ENCODE data around the gene CLEC1B. TPM values are rescaled to one million over a fixed set of nuclear protein-coding genes. Genes with fewer than 3 reads are reported as not detected.
A peak's percentile ranks its signal among the peaks of the same experiment; 100 is the strongest.

The CLEC1B gene
- not detected for total RNA-seq

DNA sequence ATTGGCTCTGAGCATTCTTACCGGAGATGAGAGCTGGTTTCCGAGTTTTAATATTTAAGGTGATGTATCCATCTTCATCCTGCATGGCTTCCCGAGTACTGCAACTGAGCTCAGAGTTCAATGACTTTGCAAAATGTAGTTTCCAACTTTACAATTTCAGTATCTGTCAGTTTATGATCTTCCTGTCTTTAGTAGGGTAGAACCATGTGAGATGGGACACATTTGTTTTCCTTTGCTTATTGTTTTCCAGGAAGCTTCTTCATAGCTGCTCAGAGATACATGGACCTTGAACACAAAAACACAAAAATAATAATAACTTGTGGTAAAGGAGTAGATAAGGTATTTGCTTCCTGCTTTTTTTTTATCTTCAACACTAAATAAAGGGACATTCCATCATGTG is at the start of gene CLEC1B:
Gene CLEC1B (minus strand): TSS at position 106 of the 400 bp plus-strand sequence. CDS start 21 bp downstream, at position 85.
- Histone ChIP-seq H3K9me3 (no peaks in the 10 kb centered on the region), H3K27me3 (no peaks in the 10 kb centered on the region), H3K4me1 (no peaks in the 10 kb centered on the region), H3K4me3 (no peak within 1 kb of the TSS), H3K36me3 (no peaks in the 10 kb centered on the region), H3K27ac (no peak within 1 kb of the TSS)
- no peak for TF ChIP-seq POLR2AphosphoS5 (IDR thresholded peaks at IDR 0.05)
- TF ChIP-seq EP300 (IDR thresholded peaks at IDR 0.05; ENCODE audit: low read depth) = no peak
- no peak for TF ChIP-seq POLR2A (IDR thresholded peaks at IDR 0.05)
- TF ChIP-seq, protein P1, sequence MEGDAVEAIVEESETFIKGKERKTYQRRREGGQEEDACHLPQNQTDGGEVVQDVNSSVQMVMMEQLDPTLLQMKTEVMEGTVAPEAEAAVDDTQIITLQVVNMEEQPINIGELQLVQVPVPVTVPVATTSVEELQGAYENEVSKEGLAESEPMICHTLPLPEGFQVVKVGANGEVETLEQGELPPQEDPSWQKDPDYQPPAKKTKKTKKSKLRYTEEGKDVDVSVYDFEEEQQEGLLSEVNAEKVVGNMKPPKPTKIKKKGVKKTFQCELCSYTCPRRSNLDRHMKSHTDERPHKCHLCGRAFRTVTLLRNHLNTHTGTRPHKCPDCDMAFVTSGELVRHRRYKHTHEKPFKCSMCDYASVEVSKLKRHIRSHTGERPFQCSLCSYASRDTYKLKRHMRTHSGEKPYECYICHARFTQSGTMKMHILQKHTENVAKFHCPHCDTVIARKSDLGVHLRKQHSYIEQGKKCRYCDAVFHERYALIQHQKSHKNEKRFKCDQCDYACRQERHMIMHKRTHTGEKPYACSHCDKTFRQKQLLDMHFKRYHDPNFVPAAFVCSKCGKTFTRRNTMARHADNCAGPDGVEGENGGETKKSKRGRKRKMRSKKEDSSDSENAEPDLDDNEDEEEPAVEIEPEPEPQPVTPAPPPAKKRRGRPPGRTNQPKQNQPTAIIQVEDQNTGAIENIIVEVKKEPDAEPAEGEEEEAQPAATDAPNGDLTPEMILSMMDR (IDR thresholded peaks at IDR 0.05) = no peak
- no peak for DNase-seq
- in situ Hi-C loops (cut with MboI; ENCODE audit: low pct_ligation_motif_present in 1 of 4, low pct_unique_long_range_greater_than_20kb in 1 of 4, low sequenced_read_pairs in 3 of 4) (loop anchor here in 1 of 4 donors (5.0 kb wide), 1 partner anchor 38 kb away; no protein-coding TSS in a partner anchor), intact Hi-C loops (cut with DNase I; ENCODE audit: low total_unique reads) (no loop called here)
- 89 to 93% methylated on average over 3 of the region's 3 CpGs for WGBS, 2 donors (ENCODE audit: low coverage in 1 of 2)

DNA sequence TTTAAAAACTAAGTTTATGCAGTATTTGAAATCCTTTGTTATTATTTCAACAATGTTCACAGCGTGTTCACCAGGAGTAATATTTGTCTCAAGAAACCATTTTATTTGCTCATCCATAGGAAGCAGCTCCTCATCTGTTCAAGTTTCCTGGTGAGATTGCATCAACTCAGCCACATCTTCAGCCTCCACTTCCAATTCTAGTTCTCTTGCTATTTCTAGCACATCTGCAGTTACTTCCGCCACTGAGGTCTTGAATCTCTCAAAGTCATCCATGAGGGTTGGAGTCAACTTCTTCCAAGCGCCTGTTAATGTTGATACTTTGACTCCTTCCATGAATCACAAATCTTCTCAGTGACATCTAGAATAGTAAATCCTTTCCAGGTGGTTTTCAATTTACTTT is 49.6 kb upstream of the CLEC1B start:
- WGBS, 2 donors (ENCODE audit: low coverage in 1 of 2) = 68 to 81% methylated on average over 3 of the region's 3 CpGs
- TF ChIP-seq POLR2A (IDR thresholded peaks at IDR 0.05) (no peak), EP300 (IDR thresholded peaks at IDR 0.05; ENCODE audit: low read depth) (no peak), POLR2AphosphoS5 (IDR thresholded peaks at IDR 0.05) (no peak)
- TF ChIP-seq, protein P1 (IDR thresholded peaks at IDR 0.05) = no peak
- no peak for DNase-seq
- in situ Hi-C loops (cut with MboI; ENCODE audit: low pct_ligation_motif_present in 1 of 4, low pct_unique_long_range_greater_than_20kb in 1 of 4, low sequenced_read_pairs in 3 of 4) = loop anchor here in 1 of 4 donors (25.0 kb wide), 1 partner anchor 89 kb away; the partner anchor contains the start of gene CLEC7A
- no peaks in the 10 kb centered on the region for H3K36me3 ChIP-seq
- intact Hi-C loops (cut with DNase I; ENCODE audit: low total_unique reads) = no loop called here
- no peak overlapping the region for H3K27ac ChIP-seq
- no peaks in the 10 kb centered on the region for H3K9me3 ChIP-seq
- H3K27me3 ChIP-seq = no peaks in the 10 kb centered on the region
- H3K4me1 ChIP-seq = no peaks in the 10 kb centered on the region
- H3K4me3 ChIP-seq = no peak overlapping the region

DNA sequence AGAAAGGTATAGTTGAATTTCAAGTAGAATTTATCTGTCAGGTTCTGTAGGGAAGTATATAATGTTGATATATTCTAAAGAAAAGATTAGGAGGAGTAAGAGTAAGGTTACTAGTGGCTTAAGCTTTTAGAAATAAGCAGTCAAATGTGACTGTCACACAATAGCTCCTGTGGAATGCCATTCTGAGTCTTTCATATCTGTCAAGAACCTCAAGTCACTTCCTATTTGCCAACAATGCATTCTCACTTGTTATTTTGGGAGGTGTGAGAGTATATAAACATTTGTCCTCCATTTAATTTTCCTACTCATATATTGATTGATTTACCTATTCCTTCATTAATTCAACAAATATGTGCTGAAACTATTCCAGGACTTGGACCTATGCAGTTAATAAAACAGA is 43.2 kb upstream of the CLEC1B start:
- Histone ChIP-seq H3K27me3 (no peaks in the 10 kb centered on the region), H3K9me3 (no peaks in the 10 kb centered on the region), H3K4me3 (no peak overlapping the region), H3K4me1 (no peaks in the 10 kb centered on the region), H3K36me3 (no peaks in the 10 kb centered on the region), H3K27ac (no peak overlapping the region)
- TF ChIP-seq EP300 (IDR thresholded peaks at IDR 0.05; ENCODE audit: low read depth) = no peak
- TF ChIP-seq POLR2AphosphoS5 (IDR thresholded peaks at IDR 0.05) = no peak
- TF ChIP-seq, protein P1 (IDR thresholded peaks at IDR 0.05) = no peak
- no peak for TF ChIP-seq POLR2A (IDR thresholded peaks at IDR 0.05)
- intact Hi-C loops (cut with DNase I; ENCODE audit: low total_unique reads) (no loop called here), in situ Hi-C loops (cut with MboI; ENCODE audit: low pct_ligation_motif_present in 1 of 4, low pct_unique_long_range_greater_than_20kb in 1 of 4, low sequenced_read_pairs in 3 of 4) (loop anchor here in 1 of 4 donors (25.0 kb wide), 1 partner anchor 95 kb away; the partner anchor contains the start of gene CLEC7A)
- DNase-seq = no peak

DNA sequence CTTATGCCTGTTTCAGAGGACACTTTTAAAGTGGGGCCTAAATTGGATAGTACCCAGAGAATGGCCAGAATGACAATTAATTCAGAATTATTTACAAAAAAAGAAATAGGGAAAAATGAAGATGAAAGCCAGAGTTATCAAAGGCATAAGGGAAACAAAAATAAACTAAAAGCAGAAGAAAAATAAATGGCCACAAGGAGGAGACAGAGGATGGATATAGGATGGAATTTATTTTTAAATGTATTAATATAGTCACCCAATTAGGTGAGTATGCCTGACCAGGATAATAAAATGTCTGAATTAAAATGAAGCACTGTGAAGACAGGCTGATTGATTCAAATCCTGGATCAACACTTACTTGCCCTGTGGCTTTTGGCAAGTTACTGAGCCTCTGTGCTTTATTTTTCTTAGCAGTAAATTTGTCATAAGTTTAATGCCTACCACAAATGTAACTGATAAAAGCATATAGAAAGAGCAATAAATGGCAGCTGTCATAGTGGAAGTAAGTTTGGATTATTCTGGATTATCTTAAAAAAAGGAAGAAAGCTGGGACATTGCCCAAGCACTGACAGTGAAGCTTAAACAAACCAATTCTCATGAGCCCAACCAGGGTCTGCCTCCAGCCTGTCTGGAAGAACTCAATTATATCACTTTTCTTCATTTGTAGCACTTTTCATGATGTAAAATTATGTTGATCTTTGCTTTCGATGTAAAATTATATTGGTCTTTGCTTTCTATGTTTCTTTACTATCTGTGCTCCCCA is 35.0 kb upstream of the CLEC1B start:
- no peak for DNase-seq
- H3K27ac ChIP-seq = no peak overlapping the region
- 50% methylated on average over 1 of the region's 1 CpG for WGBS, 2 donors (ENCODE audit: low coverage in 1 of 2)
- no peak overlapping the region for H3K4me3 ChIP-seq
- H3K4me1 ChIP-seq = no peaks in the 10 kb centered on the region
- TF ChIP-seq EP300 (IDR thresholded peaks at IDR 0.05; ENCODE audit: low read depth) = no peak
- TF ChIP-seq, protein P1 (IDR thresholded peaks at IDR 0.05) = peak; percentile 34 to 41 (median 35)
- H3K27me3 ChIP-seq = no peaks in the 10 kb centered on the region
- in situ Hi-C loops (cut with MboI; ENCODE audit: low pct_ligation_motif_present in 1 of 4, low pct_unique_long_range_greater_than_20kb in 1 of 4, low sequenced_read_pairs in 3 of 4) = loop anchor here in 1 of 4 donors (25.0 kb wide), 1 partner anchor 103 kb away; the partner anchor contains the start of gene CLEC7A
- no peaks in the 10 kb centered on the region for H3K36me3 ChIP-seq
- intact Hi-C loops (cut with DNase I; ENCODE audit: low total_unique reads) = loop anchor here (5.0 kb wide), 1 partner anchor 103 kb away; no protein-coding TSS in a partner anchor
- H3K9me3 ChIP-seq = no peaks in the 10 kb centered on the region

All from transverse colon (tissue), 4 donors.